Hematopoietic multipotent progenitor cell treated with erythropoietin and hydrocortisone succinate and interleukin-3 and kit ligand, for 8 days (in vitro differentiated cells): ENCODE measurements around the gene KCNC3.

Source experiments
- DNase-seq: peaks from one replicate; pipeline ENCODE4 v3.0.0-alpha.2; 2015

Gene KCNC3

DNA sequence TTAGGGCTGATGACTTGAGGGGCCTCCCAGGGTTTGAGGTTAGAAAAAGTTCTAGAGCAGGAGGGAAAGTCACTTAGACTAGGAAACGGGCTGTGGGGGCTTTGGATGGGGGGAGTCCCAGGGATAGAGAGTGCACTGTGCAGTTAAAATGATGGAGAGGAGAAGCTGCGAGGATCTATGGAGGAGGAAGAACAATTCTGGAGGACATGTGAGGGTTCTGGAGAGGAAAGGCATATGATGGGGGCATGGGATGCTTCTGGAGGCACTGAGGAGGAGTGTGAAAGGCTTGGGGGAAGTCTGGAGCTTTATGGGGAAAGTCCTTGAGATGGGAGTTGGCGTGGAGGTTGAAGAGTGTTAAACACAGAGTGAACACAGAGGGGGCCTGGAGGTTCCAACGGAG is 2.2 kb downstream of the KCNC3 start:
- DNase-seq: no peak

DNA sequence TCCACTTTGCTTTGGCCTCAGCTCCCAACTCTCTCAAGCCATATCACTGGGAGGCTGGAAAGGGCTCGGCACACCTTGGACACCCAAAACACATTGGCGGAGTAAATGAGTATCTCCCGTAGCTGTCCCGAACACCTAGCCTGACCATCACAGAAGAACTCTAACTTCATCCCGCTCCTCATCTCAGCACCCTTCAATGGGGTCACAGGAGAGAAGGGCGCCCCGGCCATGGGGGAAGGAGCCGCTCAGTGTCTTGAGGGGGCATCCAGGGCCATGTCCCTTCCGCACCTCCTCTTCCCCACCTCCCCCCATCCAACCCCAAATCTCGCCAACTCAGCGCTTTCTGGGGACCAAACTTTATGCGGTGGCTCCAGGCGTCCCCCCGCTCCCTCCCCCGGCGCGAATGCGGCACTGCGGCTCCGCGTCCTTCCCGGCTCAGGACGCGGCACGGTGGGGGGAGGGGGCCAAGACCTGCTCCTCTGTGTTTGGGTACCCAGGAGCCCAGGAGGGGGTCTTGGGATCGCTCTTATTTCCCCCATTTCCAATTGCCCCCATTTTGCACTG is 3.0 kb downstream of the KCNC3 start:
- DNase-seq: no peak

DNA sequence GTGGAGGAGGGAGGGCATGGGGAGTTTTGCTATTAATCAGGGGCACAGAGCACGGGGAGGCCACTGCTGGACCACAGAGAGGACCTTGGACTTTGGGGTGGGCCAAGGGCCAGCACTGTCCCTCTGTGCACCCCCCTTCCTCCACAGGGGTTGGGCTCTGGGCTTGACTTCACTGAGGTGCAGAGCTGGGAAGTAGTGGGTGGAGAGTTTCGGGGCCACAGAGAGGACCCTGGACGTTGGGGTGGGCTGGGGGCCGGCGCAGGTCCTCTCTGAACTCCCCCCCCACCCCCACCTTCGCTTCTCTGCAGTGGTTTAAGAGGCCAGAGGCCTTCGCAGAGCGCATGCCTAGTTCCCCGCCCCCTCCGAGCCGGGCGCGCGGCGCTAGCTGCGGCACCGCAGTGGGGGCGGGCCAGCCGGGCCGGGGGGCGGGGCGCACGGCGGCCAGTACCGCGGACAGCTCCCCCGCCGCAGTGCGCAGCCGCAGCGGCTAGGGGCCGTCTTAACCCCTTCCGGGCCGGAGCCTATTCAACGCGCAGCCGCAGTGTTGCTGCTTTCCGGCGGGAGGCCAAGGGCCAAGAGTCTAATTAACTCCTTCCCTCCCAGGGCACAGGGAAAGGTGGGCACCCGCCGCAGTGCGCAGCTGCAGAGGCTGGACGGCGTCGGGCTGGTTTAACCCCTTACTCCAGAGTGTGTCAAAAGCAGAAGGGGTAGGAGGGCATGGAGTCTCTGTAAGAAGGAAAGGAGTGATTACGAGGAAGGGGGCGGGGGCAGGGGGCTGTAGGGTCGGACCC is 3.7 kb downstream of the KCNC3 start:
- DNase-seq: peak; percentile 57

DNA sequence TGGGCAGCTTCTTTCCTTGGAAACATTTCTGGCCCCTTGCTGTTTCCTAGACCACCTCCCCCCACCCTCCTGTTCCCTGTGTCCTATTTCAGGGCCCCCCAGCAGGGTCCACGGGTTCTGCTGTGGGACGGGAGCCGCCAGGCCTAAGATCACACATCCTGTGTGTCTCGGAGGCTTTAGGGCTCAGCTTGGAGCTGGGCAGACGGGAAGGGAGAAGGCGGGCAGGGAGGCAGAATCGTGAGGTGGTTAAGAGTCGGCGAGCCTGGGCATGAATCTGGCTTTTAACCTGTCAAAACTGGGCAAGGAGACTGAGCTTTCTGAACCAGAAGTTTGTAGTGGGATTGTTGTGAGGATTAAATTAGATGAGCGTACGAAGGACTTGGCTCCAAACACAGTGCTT is 4.8 kb downstream of the KCNC3 start:
- DNase-seq: no peak

DNA sequence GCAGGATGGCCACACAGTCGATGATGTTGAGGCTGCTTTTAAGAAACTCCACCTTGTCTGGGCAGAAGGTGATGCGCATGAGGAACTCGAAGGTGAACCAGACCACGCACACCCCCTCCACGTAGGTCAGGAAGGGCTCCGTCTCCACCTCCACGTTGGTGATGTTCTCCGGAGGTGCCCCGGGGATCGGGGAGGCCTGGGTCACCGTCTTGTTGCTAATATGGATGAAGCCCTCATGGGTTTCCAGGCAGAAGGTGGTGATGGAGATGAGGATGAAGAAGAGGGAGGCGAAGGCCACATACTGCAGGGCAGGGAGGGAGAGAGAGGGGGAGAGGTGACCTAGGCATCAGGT is 5.4 kb downstream of the KCNC3 start:
- no peak for DNase-seq

DNA sequence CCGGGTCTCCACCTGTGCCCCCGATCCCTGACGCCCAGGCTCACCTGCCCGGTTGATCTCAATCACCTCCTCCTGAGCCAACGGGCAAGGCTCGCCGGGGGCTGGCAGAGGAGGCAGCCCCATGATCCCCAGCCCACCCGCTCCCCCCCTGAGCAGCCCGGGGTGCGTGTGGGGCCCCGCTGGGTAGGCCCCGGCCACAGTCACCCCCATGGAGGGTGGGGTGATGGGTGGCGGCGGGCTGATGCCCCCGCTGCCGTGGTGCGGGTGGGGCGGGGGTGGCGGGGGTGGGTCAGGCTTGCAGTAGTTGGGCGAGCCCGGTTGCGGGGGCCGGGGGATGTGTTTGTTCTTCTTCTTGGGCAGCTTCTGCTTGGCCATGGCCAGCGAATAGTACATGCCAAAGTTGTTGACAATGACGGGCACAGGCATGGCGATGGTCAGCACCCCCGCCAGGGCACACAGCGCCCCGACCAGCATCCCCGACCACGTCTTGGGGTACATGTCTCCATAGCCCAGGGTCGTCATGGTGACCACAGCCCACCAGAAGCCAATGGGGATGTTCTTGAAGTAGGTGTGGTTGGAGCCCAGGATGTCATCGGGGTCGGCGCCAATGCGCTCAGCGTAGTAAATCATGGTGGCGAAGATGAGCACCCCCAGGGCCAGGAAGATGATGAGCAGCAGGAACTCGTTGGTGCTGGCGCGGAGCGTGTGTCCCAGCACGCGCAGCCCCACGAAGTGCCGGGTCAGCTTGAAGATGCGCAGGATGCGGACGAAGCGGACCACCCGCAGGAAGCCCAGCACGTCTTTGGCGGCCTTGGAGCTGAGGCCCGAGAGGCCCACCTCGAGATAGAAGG is 6.0 kb downstream of the KCNC3 start:
- no peak for DNase-seq

DNA sequence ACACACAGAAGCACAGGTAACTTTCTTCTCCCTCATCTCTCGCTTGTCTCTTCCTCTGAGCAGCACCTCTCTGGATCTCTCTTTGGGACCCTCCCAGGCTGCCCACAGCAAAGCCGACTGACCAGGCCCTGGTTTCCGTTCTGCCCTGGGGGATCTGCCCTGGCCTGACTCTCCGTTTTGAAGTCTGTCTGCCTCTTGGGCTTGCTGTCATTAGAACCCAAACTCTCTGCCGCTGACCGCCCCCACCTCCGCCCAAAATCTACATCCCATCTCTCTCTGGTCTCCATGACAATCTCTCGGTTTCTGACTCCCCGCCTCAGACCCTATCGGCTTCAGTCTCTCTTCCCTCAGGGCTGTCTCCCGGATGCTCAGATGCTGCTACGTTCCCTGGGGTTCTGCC is 6.9 kb downstream of the KCNC3 start:
- no peak for DNase-seq

DNA sequence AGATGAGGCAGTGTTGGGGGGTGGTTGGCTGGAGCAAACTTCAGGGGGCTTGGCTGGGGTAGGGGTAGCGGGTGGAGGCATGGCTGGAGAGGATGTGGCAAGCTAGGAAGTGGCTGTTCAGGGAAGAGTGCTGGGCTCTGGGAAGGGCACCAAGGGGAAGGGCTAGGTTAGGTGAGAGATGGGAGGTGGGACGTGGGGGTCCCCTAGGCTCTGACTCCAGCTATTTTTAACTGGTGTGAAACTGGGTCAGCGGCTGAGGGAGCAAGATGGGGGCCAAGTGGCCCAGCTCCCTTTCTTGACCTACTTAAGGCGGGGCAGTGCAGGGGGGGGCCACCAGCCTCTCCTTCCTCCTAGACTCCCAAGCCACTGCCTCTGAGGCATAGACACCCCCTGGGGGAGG is 7.3 kb downstream of the KCNC3 start:
- no peak for DNase-seq

DNA sequence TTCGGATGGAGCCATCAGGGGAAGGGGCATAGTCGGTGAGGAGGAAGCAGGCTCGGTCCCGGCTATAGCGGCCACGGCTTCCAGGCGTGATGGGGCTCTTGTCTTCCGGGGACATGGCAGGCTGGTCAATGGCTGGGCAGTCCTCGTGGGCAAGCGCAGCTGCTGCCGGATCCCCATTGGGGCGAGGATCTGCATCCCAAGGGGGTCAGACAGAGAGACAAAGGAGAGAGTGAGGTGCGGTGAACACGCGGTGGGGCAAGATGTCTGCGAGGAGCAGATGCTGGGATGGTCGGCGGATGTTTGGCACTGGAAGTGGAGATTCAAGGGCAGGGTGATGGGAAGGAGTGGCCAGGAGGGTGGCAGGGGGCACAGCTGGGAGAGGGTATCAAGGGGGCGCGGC is 8.6 kb downstream of the KCNC3 start:
- no peak for DNase-seq

DNA sequence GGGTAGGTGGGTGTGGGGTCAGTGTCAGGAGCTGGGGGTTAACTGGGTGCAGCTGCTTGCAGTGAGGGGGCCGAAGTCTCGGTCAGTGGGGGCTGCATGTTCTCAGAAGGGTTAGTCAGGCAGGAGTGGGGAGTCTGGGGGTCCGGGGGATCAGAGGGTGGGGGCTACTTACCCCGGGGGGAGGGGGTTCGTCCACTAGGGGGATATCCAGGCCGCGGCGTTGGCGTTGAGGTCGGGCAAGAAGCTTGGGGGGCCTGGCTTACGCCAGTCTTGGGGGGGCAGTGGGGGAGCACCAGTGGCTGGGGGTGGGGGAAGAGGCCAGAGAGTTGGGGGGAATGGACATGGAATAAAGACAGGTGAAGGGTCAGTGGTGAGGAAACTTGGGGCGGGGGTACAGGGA is 9.1 kb downstream of the KCNC3 start:
- no peak for DNase-seq

DNA sequence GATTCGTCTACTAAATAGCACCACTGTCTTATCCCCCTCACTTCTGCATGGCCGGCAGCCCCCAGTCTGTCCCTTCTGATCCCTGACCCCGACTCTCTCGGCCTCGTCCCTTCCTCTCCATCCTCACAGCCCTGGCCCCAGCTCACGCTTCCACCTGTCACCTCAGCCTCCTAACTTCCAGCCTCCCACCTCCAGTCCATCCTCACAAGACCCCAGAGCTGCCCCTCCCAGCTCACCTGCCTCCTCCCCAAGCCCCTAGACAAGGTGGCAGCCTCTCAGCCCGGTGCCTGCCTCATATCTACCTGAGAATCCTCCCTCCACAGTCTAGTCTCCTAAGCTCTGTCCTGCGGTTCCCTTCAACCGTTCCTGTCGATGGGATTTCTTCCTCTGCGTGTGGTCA is 10.0 kb downstream of the KCNC3 start:
- DNase-seq: no peak

DNA sequence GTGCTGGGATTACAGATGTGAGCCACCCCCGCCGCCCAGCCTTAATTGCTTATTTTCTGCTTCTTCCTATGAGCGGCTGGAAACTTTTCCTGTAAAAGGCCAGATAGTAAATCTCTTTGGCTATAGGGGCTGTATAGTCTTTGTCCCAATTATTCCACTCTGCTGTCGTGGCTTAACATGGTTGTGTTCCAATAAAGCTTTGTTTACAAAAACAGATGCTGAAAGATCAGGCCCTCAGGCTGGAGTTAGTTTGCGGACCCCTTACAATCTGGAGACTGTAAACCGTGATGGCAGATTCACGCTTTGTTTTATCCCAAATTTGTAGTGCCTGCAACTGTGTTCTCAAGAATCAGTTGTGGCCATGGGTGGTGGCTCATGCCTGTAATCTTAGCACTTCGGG is 10.7 kb downstream of the KCNC3 start:
- no peak for DNase-seq

DNA sequence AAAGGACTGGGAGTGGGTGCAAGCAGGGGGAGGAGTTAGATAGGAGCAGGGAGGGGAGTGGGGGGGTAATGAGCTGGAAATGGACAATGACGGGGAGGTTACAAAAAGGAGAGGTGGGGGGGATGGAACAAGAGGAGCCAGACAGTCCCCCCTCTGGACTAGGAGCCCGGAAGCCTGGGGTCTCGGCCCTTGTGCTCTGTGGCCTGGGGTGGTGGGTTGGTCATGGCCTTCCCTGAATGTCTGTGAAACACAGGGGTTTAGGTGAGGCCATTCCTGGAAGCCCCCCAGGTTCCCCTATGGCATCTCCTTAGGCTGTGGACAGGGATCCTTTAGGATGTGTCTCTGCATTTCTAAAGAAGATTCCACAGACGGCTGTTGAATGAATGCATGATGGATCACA is 12.1 kb downstream of the KCNC3 start:
- DNase-seq: no peak

DNA sequence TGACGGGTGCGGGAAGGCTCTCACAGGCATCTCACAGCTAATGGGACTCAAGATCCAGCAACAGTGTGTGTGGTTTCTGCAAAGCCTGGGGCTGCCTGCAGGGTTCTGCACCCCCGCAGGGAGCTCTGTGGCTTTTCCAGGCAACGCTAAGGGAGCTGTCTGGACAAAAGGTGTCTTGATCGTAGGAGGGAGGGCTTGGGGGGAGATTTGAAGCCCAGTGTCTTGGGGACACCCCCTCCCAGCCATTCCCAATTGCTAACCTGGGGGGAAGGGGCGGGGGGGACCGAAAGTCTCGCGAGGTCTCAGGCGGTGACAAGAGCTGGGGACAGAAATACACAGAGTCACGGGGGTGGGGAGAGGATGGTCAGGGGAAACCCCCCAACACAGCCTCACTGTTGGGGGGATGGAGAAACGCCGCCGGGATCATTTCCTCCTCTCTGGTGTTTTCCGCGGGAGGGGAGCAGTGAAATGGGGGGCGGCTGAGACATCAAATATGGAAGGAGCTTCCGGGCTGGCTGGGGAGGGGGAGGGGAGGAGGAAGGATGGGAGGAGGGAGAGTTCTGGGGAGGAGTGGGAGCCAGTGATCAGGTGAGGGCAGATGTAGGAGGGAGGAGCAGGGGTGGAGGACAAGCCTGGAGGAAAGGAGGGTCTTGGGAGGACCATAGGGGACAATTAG is 13.3 kb downstream of the KCNC3 start:
- no peak for DNase-seq

DNA sequence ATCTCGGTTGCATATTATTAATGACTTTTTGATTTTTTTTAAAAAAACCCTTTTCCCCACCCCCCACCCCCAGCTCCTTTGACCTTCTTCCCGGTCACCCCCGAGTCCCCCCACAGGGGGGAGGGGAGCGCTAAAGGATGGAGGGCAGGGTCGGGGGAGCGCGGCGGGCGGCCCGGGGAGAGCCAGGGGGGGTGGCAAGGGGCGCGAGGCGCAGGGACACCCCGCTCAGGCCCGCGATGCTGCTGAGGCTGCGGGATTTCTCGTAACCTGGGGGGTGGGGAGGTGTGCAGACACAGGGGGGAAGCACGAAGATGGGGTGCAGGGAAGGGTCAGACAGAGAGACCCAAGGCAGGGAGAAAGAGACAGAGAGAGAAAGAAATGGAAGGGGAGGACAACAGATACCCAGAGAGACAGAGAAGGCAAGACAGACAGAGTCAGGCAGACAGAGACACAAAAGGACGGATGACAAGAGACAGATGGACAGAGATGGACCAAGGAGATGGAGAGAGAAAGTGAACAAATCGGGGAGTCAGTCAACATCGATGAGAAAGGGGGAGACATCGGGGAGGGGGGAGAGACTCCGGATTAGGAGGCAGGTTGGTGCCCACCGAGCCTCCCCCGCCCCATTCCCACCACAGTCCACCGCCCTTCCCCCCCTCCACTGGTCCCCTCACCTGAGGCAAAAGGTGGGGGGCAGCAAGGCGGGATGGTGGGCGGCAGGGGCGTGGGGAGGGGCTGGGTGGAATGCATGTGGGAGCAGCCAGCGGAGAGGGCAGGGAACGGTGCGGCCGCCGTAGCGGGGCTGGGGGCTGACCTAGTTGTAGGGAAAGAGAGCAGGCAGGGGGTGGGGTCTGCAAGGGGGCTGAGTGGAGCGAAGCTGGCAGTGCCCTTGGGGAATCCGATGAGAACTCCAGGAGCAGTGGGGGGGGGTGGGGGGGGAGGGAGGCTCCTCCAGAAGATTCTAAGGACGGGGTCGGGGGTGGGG is 14.2 kb downstream of the KCNC3 start:
- no peak for DNase-seq

DNA sequence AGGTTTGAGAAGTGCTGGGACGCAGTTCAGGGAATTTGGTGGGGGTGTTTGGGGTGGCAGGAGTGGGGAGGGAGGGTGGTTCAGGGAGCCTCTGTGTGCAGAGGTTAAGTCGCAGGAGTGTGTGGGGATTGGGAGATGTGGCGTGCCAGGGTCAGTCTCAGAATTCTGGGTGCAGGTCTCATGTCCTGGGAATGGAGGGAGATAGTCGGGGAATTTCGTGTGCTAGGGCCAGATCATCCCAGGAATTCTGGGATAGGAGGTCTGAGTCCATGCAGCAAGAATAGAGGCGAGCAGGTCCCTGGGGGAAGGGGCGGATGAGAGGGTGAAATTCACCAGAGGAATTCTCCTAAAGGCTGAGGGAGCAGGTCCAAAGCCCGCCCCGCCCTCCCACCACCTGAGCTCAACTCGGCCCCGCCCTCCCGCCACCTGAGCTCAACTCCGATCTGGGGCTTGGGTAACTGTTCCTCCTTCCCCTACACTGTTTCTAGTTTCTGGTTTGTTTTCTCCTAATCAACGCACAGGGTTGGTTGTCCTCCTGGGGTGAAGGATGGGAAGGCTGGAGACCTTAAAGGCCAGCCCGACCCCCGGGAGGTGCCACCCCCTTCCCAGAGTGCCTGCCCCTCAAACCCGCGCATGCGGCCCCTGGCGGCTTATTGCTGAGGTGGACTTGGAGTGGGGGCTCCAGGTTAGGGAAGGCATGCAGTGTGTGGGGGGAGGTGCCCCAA is 15.2 kb downstream of the KCNC3 start:
- DNase-seq: no peak

DNA sequence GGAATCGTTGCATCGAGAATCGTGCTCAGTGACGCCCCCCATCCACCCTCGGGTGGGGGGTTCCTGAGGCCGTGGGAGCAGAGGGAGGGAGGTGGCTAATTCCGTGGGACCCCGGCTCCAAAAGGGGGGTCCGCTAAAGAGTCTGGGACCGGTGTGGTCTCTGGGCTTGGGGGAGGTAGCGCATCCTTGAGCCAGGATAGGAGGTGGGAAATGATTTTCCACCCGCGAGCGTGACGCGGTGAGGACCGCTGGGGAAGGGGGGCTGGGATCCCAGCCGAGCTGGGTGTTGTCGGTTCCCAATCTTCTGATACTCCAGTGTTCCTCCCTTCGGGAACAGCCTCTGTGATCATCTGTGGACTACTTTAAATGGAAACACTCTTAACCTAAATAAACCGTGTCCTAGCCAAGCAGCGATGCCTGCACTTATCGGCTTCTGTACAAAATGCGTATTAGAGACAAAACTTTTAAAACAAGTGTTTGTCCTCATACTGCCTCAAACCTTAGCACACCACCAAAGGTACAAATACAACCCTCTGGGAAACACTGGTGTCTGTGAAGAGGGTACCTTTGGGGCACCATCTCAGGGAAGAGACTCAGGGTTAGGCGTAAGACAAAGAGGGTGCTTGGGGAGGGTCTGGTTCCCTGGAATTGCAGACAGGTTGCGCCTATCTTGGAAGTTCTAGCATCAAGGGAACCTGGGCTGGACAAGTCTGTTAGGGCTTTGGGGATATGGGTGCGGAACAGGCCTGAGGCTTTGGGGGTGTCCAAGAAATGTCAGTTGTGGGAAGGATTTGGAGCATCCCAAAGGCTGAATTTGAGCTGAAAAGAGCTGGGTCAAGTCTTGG is 16.0 kb downstream of the KCNC3 start:
- DNase-seq: no peak

DNA sequence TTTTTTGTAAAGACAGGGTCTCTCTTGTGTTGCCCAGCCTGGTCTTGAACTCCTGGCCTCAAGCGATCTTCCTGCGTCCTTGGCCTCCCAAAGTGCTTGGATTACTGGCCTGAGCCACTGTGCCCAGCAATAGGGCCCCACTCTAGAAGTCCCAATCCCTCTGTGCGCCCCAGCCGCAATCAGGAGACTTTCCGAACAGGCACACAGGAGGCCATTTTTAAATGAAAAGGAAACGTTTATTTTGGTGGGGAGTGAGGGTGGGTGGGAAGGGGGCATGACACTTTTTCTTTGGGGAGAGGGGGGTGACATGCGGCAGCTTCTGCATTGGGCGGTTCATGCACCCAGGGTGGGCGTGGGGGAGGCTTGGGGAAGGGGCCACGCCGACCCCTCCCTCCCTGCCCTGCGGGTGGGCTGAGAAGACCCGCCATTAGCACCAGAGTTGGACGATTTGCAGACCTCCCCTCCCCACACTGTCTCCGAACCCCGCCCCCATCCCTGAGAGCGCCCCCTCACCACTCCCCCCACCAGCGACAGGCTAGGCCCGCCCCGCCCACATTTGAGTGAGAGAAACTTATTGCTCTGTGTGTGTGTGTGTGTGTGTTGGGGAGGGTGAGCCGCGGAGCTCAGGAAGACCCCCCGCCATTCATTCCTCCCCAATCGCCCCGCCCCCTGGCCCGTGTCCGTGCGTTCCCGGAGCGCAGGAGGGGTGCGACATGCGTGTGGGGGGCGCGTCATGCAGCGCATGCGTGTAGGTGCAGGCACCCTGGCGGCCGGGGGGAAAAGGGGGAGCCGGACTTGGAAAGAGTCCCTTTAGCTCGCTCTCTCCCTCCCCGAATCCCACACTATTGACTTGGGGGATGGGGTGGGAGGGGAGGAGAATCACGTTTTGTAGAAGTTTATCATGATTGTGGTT is 17.2 kb downstream of the KCNC3 start:
- no peak for DNase-seq

DNA sequence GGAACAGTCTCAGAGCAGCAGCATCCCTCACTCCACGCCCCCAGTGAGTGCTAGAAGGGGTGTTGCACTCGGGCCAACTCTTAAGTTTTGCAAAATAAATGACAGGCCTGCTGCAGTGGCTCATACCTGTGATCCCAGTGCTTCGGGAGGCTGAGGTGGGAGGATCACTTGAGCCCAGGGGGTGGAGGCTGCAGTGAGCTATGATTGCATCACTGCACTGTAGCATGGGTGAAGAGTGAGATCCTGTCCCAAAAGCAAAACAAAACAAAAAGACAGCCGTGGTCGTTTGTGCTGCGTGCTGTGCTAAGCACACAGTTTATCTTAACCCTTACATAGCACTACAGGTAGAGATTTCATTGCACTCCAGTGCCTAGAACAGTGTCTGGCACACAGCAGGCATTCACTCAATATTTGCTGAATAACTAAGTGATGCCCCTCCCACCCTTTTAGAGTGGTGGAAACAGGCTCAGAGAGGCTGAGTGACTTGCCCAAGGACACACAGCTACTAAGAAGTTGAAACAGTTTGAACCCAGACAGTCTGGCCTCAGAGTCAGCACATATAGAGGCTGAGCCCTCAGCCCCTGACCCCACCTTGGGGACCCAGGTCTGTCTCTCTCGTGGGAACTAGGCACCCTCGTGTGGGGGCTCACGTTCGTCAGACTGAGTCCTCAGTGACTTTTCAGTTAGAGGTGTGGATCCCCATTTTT is 18.3 kb downstream of the KCNC3 start:
- DNase-seq: no peak
